Adipocyte (in vitro differentiated cells): ENCODE measurements around the gene VILL.
A peak's percentile ranks its signal among the peaks of the same experiment; 100 is the strongest.
"Not testable (repeated sequence)": the region's sequence is repeated elsewhere in the genome, so short reads cannot be mapped to it uniquely, and the experiment has no call there.

ENCODE experiments used
- DNase-seq: peaks from one replicate; pipeline ENCODE4 v3.0.0-alpha.2; 2015; ENCODE audit warnings: low read depth
- H3K27me3 ChIP-seq: replicated peaks from 2 replicates; pipeline ENCODE4 v1.7.0; 2013; ENCODE audit warnings: mild to moderate bottlenecking, low read length, moderate library complexity; ENCODE audit not compliant: control insufficient read depth, insufficient read depth
- H3K36me3 ChIP-seq: 2 replicates; pipeline ENCODE4 v1.7.0; 2013; ENCODE audit warnings: low read length, mild to moderate bottlenecking, moderate library complexity; ENCODE audit not compliant: control insufficient read depth, insufficient read depth, severe bottlenecking
- H3K4me1 ChIP-seq: 2 replicates; pipeline ENCODE4 v1.7.0; 2013; ENCODE audit warnings: mild to moderate bottlenecking, low read length, moderate library complexity; ENCODE audit not compliant: control insufficient read depth, insufficient read depth
- H3K4me3 ChIP-seq: 2 replicates; pipeline ENCODE4 v1.7.0; 2013; ENCODE audit warnings: mild to moderate bottlenecking, low read length, moderate library complexity
- H3K9ac ChIP-seq: 2 replicates; pipeline ENCODE4 v1.7.0; 2013; ENCODE audit warnings: mild to moderate bottlenecking, low read length, moderate library complexity
- H3K9me3 ChIP-seq: 2 replicates; pipeline ENCODE4 v1.7.0; 2013; ENCODE audit warnings: mild to moderate bottlenecking, low read length, moderate library complexity; ENCODE audit not compliant: control insufficient read depth

The VILL gene

DNA sequence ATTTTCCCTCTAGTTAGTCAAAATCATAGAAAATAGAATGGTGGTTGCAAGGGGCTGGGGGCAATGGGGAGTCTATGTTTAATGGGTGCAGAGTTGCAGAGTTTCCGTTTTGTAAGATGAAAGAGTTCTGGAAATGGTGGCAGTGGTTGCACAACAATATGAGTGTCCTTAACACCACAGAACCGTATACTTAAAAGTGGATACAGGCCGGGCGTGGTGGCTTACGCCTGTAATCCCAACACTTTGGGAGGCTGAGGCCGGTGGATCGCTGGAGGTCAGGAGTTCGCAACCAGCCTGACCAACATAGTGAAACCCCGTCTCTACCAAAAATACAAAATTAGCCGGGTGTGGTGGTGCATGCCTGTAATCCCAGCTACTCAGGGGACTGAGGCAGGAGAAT is 2.2 kb upstream of the VILL start:
- not testable (repeated sequence) for H3K9ac ChIP-seq, H3K27me3 ChIP-seq, DNase-seq, H3K9me3 ChIP-seq, H3K4me3 ChIP-seq, H3K4me1 ChIP-seq, H3K36me3 ChIP-seq

GRCh38 chr3:37988931-37989525 is 1.6 kb upstream of the VILL start:
- Histone ChIP-seq H3K4me1 (peaks cover 3% of the 10 kb centered on the region), H3K36me3 (peaks cover 8% of the 10 kb centered on the region), H3K9ac (no peak overlapping the region), H3K27me3 (no peaks in the 10 kb centered on the region), H3K4me3 (no peak overlapping the region), H3K9me3 (no peaks in the 10 kb centered on the region)
- no peak for DNase-seq

- Histone ChIP-seq H3K27me3 (no peaks in the 10 kb centered on the region), H3K36me3 (peaks cover 2% of the 10 kb centered on the region), H3K9ac (no peak overlapping the region), H3K9me3 (no peaks in the 10 kb centered on the region), H3K4me1 (peaks cover 8% of the 10 kb centered on the region), H3K4me3 (no peak overlapping the region)
- DNase-seq, result no peak
These were observed 635 bp upstream of the VILL start for GRCh38 chr3:37989821-37990480.

DNA sequence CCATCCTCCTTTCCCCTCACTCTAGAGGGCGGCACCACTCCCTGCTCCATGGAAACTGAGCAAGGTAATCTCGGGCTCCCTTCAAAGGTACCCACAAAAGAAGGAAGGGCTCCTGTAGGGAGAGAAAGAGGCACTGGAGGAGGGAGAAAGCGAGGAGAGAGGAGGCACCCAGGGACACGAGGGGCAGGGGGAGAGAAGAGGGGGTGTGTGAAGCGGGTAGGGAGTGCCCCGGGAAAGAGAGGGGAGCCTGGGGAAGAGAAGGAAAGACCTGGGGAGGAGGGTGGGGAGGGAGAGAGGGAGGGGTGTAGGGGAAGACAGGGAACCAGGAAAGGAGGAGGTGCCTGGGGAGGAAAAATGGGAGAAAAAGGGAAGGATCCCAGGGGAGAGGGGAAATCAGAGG is 523 bp downstream of the VILL start:
- Histone ChIP-seq H3K9me3 (no peaks in the 10 kb centered on the region), H3K4me3 (no peak overlapping the region), H3K36me3 (no peaks in the 10 kb centered on the region), H3K9ac (no peak overlapping the region), H3K4me1 (peaks cover 9% of the 10 kb centered on the region), H3K27me3 (no peaks in the 10 kb centered on the region)
- DNase-seq, result no peak

DNA sequence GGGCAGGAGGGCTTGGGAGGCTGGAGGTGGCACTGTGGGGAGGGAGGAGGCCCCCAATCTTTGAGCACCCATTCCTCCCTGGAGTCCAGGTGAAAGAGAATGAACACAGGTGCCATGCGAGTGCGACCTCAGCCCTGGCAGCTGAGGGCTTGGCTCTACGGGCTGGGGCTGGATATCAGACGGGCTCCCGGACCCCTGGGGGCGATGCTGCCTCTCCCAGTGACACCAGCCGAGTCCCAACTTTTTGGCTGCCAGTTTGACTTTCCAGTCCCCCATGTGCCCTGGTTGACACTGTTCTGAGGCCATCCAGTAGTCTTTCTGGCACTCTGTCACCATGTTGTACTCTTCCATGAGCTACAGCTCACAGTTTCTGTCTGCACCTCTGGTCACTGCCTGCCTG is 1.2 kb downstream of the VILL start:
- Histone ChIP-seq H3K4me1 (peaks cover 9% of the 10 kb centered on the region), H3K27me3 (no peaks in the 10 kb centered on the region)

DNA sequence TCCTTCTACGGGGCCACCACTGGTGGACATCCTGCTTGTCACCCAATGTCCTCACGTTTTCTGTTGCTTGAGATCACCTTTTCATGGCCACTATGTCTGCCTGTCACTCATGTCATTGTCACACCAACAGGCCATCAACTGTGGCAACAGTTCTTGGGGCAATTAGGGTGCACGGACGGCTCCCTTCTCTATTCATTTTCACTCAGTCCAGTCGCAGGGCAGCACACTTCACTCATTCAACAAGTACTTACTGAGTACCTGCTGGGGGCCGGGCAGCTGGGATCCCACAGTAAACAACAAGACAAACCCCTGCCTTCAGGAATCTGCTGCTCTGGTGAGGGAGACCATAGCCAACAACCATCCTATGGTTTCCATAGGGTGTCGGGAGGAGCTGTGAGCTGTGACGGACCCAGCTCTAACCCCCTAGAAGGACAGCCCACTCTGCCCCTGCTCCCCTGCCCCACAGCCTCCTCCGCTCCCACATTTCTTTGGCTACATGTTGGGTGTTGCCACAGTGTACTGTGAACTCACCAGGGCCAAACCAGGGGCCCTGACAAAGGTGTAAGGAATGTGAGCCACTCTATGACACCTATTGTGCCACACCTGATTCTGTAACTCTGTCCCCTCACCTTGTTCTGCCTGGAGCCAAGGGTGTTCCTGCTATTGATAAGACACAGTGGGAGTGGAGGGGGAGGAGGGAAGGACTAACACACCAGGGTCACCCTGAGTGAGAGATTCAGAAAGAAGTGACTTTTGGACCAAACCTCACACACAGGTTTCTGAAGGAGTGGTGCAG is 1.9 kb downstream of the VILL start:
- peaks cover 9% of the 10 kb centered on the region for H3K4me1 ChIP-seq
- DNase-seq, result no peak

More for the DNA sequence above, 1.2 kb downstream of the VILL start:
- Histone ChIP-seq H3K9me3 (no peaks in the 10 kb centered on the region), H3K4me3 (no peak overlapping the region), H3K9ac (no peak overlapping the region), H3K36me3 (no peaks in the 10 kb centered on the region)
- no peak for DNase-seq

DNA sequence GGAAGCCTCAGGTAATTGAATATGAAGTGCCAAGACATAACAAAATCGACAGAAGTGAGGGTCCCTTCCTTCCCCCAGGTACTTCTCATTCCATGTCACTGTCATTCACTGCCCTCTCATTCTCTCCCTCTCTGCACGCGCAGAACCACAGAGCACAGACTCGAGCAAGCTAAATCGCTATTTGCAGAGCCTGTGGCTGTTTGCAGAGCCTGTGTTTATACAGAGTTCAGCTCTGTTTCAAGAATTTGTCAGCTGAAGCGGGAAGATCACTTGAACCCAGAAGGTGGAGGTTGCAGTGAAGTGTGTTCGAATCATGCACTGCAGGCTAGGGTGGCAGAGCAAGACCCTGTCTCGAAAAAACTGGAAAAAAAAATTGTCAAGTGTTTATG is 2.5 kb downstream of the VILL start:
- Histone ChIP-seq H3K27me3 (no peaks in the 10 kb centered on the region), H3K9me3 (no peaks in the 10 kb centered on the region), H3K9ac (no peak overlapping the region), H3K36me3 (no peaks in the 10 kb centered on the region), H3K4me3 (no peak overlapping the region), H3K4me1 (peaks cover 10% of the 10 kb centered on the region)
- DNase-seq, result no peak

More for the DNA sequence above, 1.9 kb downstream of the VILL start:
- no peaks in the 10 kb centered on the region for H3K36me3 ChIP-seq
- H3K9ac ChIP-seq, result no peak overlapping the region
- H3K27me3 ChIP-seq, result no peaks in the 10 kb centered on the region
- H3K9me3 ChIP-seq, result no peaks in the 10 kb centered on the region
- H3K4me3 ChIP-seq, result no peak overlapping the region

DNA sequence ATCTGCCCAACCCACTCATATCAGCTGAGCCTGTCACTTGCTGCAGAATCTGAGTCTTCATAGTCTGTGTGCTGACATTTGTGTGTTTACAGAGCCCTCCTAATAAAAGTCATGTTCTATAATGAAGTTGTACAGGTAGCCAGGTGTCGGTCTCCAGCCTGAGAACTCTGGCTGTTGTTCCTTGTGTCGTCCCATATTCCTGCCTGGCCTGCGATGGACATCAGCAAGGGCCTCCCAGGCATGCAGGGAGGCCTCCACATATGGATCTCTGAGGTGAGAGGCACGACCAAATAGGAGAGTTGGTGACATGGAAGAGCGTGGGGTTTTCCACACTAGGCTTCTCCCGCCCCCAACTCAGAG is 2.9 kb downstream of the VILL start:
- no peak for DNase-seq
- Histone ChIP-seq H3K9ac (peak overlapping the region; percentile 86), H3K4me1 (peaks cover 14% of the 10 kb centered on the region), H3K9me3 (no peaks in the 10 kb centered on the region), H3K36me3 (no peaks in the 10 kb centered on the region), H3K27me3 (no peaks in the 10 kb centered on the region), H3K4me3 (peak overlapping the region; percentile 82)

GRCh38 chr3:37993820-37994638 is 3.4 kb downstream of the VILL start:
- no peaks in the 10 kb centered on the region for H3K27me3 ChIP-seq
- H3K9me3 ChIP-seq, result no peaks in the 10 kb centered on the region
- peak overlapping the region; percentile 82 for H3K4me3 ChIP-seq
- peak; percentile 79 for DNase-seq
- H3K36me3 ChIP-seq, result no peaks in the 10 kb centered on the region
- peaks cover 17% of the 10 kb centered on the region for H3K4me1 ChIP-seq
- H3K9ac ChIP-seq, result peak overlapping the region; percentile 86

DNA sequence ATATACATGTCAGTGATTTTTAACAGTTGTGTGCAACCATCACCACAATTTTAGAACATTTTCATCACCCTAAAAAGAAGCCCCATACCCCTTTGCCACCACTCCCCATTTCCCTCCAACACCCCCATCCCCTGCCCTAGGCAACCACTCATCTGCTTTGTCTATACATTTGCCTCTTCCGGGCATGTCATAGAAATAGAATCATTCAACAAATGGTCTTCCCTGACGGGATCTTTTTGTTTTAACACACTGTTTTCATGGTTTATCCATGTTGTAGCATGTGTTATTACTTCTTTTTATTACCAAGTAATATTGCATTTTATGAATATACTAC is 4.0 kb downstream of the VILL start:
- H3K36me3 ChIP-seq, result no peaks in the 10 kb centered on the region
- no peaks in the 10 kb centered on the region for H3K27me3 ChIP-seq
- H3K4me1 ChIP-seq, result peaks cover 17% of the 10 kb centered on the region
- H3K4me3 ChIP-seq, result peak overlapping the region; percentile 82
- DNase-seq, result no peak
- no peaks in the 10 kb centered on the region for H3K9me3 ChIP-seq
- peak overlapping the region; percentile 86 for H3K9ac ChIP-seq
